CD4-positive, alpha-beta T cell treated with Interleukin-12 subunit alpha and Interleukin-12 subunit beta, for 1 hour (primary cell): ENCODE data around the gene SCARB1.

Source experiments
- DNase-seq: peaks from one replicate; pipeline ENCODE4 v3.0.0-alpha.2; 2020

SCARB1 gene

GRCh38 chr12:124769881-124770512 is 93.7 kb downstream of the SCARB1 start:
- no peak for DNase-seq

- no peak for DNase-seq
These were observed 94.5 kb downstream of the SCARB1 start for GRCh38 chr12:124769163-124769530.

GRCh38 chr12:124768452-124769162 is 95.1 kb downstream of the SCARB1 start:
- DNase-seq, result no peak

GRCh38 chr12:124767066-124767821 is 96.4 kb downstream of the SCARB1 start:
- peak; percentile 80 for DNase-seq

GRCh38 chr12:124766727-124767065 is 97.0 kb downstream of the SCARB1 start:
- DNase-seq, result no peak

GRCh38 chr12:124765581-124766489 is 97.8 kb downstream of the SCARB1 start:
- DNase-seq, result no peak

GRCh38 chr12:124764870-124765580 is 98.6 kb downstream of the SCARB1 start:
- no peak for DNase-seq

GRCh38 chr12:124764451-124764850 is 99.2 kb downstream of the SCARB1 start:
- peak; percentile 34 for DNase-seq

GRCh38 chr12:124763594-124763979 is 100.1 kb downstream of the SCARB1 start:
- no peak for DNase-seq

GRCh38 chr12:124762791-124763593 is 100.7 kb downstream of the SCARB1 start:
- DNase-seq, result no peak

- DNase-seq, result no peak
These were observed 101.3 kb downstream of the SCARB1 start for GRCh38 chr12:124762384-124762783.

- DNase-seq, result no peak
These were observed 101.8 kb downstream of the SCARB1 start for GRCh38 chr12:124761871-124762270.

- no peak for DNase-seq
These were observed 102.6 kb downstream of the SCARB1 start for GRCh38 chr12:124761056-124761455.

- DNase-seq, result no peak
These were observed 103.1 kb downstream of the SCARB1 start for GRCh38 chr12:124760560-124760959.

- DNase-seq, result no peak
These were observed 103.7 kb downstream of the SCARB1 start for GRCh38 chr12:124759841-124760503.

- no peak for DNase-seq
These were observed 105.1 kb downstream of the SCARB1 start for GRCh38 chr12:124758266-124759220.

- no peak for DNase-seq
These were observed 106.3 kb downstream of the SCARB1 start for GRCh38 chr12:124757329-124757728.

GRCh38 chr12:124756760-124757159 is 106.9 kb downstream of the SCARB1 start:
- no peak for DNase-seq

GRCh38 chr12:124756166-124756565 is 107.5 kb downstream of the SCARB1 start:
- no peak for DNase-seq

GRCh38 chr12:124755801-124756148 is 107.9 kb downstream of the SCARB1 start:
- DNase-seq, result no peak
